Right lobe of liver (tissue), 4 donors: ENCODE measurements around the gene APOA5.

Experiments
- POLR2A ChIP-seq: fragments of 450-650 bp; IDR thresholded peaks from one replicate; pipeline ENCODE4 v1.6.1; 2017; ENCODE audit warnings: antibody characterized with exemption, mild to moderate bottlenecking
- TF ChIP-seq, protein P1 (sequence below), 4 donors: fragments of 200-600 bp in 3 of 4; fragments of 450-650 bp in 1 of 4; IDR thresholded peaks; one replicate each; pipeline versions ENCODE4 v1.5.1 to v1.8.0; 2016 to 2022; ENCODE audit warnings: antibody characterized with exemption in 4 of 4, mild to moderate bottlenecking in 2 of 4
- donor health status: DM: no; HTN: no; CAD: no.
- donor health status: DM: no; HTN: no; CAD: no.
- donor health status: DM: no; HTN: yes; CAD: no.

DNA sequence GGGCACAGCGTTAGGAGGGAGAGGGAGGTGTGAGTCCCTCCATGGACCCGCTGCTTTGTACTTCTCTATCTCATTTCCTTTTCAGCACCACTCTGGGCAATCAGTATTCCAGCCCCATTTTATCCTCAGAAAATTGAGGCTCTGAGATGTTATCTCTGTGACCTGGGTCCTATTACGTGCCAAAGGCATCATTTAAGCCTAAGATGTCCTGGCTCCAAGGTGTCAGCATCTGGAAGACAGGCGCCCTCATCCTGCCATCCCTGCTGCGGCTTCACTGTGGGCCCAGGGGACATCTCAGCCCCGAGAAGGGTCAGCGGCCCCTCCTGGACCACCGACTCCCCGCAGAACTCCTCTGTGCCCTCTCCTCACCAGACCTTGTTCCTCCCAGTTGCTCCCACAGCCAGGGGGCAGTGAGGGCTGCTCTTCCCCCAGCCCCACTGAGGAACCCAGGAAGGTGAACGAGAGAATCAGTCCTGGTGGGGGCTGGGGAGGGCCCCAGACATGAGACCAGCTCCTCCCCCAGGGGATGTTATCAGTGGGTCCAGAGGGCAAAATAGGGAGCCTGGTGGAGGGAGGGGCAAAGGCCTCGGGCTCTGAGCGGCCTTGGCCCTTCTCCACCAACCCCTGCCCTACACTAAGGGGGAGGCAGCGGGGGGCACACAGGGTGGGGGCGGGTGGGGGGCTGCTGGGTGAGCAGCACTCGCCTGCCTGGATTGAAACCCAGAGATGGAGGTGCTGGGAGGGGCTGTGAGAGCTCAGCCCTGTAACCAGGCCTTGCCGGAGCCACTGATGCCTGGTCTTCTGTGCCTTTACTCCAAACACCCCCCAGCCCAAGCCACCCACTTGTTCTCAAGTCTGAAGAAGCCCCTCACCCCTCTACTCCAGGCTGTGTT, 37.2 kb upstream of the APOA5 start:
- TF ChIP-seq, protein P1, sequence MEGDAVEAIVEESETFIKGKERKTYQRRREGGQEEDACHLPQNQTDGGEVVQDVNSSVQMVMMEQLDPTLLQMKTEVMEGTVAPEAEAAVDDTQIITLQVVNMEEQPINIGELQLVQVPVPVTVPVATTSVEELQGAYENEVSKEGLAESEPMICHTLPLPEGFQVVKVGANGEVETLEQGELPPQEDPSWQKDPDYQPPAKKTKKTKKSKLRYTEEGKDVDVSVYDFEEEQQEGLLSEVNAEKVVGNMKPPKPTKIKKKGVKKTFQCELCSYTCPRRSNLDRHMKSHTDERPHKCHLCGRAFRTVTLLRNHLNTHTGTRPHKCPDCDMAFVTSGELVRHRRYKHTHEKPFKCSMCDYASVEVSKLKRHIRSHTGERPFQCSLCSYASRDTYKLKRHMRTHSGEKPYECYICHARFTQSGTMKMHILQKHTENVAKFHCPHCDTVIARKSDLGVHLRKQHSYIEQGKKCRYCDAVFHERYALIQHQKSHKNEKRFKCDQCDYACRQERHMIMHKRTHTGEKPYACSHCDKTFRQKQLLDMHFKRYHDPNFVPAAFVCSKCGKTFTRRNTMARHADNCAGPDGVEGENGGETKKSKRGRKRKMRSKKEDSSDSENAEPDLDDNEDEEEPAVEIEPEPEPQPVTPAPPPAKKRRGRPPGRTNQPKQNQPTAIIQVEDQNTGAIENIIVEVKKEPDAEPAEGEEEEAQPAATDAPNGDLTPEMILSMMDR (IDR thresholded peaks at IDR 0.05): peak in 1 of 4 donors; percentile 2
- TF ChIP-seq POLR2A: peak; percentile 34
